ENCODE results near the gene PRKACB. TPM values are rescaled to one million over a fixed set of nuclear protein-coding genes. Genes with fewer than 3 reads are reported as not detected.
"Not testable (repeated sequence)": the region's sequence is repeated elsewhere in the genome, so short reads cannot be mapped to it uniquely, and the experiment has no call there.

PRKACB gene
- total RNA-seq, 1 experiment from 2014 or later: 12.8 TPM

DNA sequence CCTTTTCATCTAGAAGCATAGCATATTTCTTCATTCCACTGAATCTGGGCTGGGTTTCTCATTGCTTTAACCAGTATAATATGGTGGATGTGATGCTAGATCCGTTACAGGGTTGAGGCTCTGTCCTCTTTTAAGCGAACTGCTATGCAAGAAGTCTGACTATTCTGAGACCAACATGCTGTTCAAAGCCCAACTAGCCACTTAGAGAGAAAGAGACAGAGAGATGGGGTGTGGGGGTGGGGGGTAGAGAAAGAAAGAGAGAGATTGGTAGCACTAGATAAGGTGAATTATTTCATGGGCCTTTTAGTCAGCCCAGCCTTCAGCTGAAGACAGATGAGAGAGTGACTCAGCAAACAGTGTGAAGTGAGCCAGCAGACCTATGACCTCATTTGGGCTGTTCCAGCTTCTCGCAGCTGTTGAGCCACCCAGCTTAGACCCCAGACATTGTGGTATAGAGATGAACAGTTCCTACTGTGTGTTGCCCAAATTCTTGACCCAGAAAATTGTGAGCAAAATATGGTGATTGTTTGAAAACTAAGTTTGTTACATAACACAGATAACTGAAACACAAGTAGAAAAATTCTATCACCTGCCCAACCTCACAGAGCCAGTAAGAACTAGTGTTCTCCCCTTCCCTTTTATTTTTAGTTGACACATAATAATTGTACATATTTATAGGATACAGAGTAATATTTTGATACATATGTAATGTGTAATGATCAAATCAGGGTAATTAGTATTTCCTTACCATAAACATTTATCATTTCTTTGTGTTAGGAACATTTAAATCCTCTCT is 40.7 kb upstream of the PRKACB start:
- intact Hi-C loops (cut with micrococcal nuclease): no loop called here
- peak; percentile 77 for DNase-seq (ENCODE audit: unreplicated experiment)
- BruUV-seq (replicated peaks): no TSS peak
- TF ChIP-seq CTCF (IDR thresholded peaks at IDR 0.05; ENCODE audit: unreplicated experiment): no peak
- H3K27ac Mint-ChIP-seq (ENCODE audit: low read depth, unreplicated experiment): peak overlapping the region; percentile 69
- H3K4me3 Mint-ChIP-seq (ENCODE audit: unreplicated experiment): no peak overlapping the region
- H3K36me3 Mint-ChIP-seq (ENCODE audit: insufficient read depth, unreplicated experiment): no peaks in the 10 kb centered on the region
- ChIA-PET POLR2A (interaction anchor here (1.0 to 2.6 kb wide), 2 partner anchors 15 to 25 kb away, joined by 8 to 12 read pairs; no protein-coding TSS in a partner anchor), CTCF (interaction anchor here (0.7 to 1.4 kb wide), 2 partner anchors 19 to 172 kb away, joined by 3 read pairs; no protein-coding TSS in a partner anchor)
- peaks cover 27% of the 10 kb centered on the region for H3K4me1 Mint-ChIP-seq (ENCODE audit: insufficient read depth, unreplicated experiment)
- no peaks in the 10 kb centered on the region for H3K27me3 Mint-ChIP-seq (ENCODE audit: insufficient read depth, unreplicated experiment)
- H3K9me3 Mint-ChIP-seq (ENCODE audit: unreplicated experiment): no peaks in the 10 kb centered on the region

DNA sequence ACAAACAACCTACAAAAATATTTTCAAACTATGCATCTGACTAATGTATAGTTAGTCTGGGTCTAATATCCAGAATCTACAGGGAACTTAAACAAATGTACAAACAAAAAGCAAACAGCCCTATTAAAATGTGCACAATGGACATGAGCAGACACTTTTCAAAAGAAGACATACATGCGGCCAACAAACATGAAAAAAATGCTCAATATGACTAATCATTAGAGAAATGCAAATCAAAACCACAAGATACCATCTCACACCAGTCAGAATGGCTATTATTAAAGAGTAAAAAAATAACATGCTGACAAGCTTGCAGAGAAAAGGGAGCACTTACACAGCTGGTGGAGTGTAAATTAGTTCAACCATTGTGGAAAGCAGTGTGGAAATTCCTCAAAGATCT is 36.5 kb upstream of the PRKACB start:
- CTCF ChIA-PET: interaction anchor here (0.6 kb wide), 1 partner anchor 42 kb away, joined by 5 read pairs; no protein-coding TSS in a partner anchor
- H3K36me3 Mint-ChIP-seq (ENCODE audit: insufficient read depth, unreplicated experiment); H3K27ac Mint-ChIP-seq (ENCODE audit: low read depth, unreplicated experiment); H3K4me3 Mint-ChIP-seq (ENCODE audit: unreplicated experiment); H3K27me3 Mint-ChIP-seq (ENCODE audit: insufficient read depth, unreplicated experiment); intact Hi-C loops (cut with micrococcal nuclease); BruUV-seq (replicated peaks); H3K9me3 Mint-ChIP-seq (ENCODE audit: unreplicated experiment): not testable (repeated sequence)
- DNase-seq (ENCODE audit: unreplicated experiment): peak; percentile 33
- POLR2A ChIA-PET: interaction anchor here (0.7 to 0.8 kb wide), 2 partner anchors 17 to 29 kb away, joined by 3 read pairs; no protein-coding TSS in a partner anchor
- H3K4me1 Mint-ChIP-seq (ENCODE audit: insufficient read depth, unreplicated experiment): peaks cover 21% of the 10 kb centered on the region

- peaks cover 20% of the 10 kb centered on the region for H3K4me1 Mint-ChIP-seq (ENCODE audit: insufficient read depth, unreplicated experiment)
- no peak for TF ChIP-seq CTCF (IDR thresholded peaks at IDR 0.05; ENCODE audit: unreplicated experiment)
- intact Hi-C loops (cut with micrococcal nuclease): no loop called here
- no peaks in the 10 kb centered on the region for H3K27me3 Mint-ChIP-seq (ENCODE audit: insufficient read depth, unreplicated experiment)
- H3K9me3 Mint-ChIP-seq (ENCODE audit: unreplicated experiment): no peaks in the 10 kb centered on the region
- POLR2A ChIA-PET: interaction anchor here (0.7 to 0.8 kb wide), 2 partner anchors 17 to 29 kb away, joined by 3 read pairs; no protein-coding TSS in a partner anchor
- no peak overlapping the region for H3K27ac Mint-ChIP-seq (ENCODE audit: low read depth, unreplicated experiment)
- DNase-seq (ENCODE audit: unreplicated experiment): no peak
- H3K36me3 Mint-ChIP-seq (ENCODE audit: insufficient read depth, unreplicated experiment): no peaks in the 10 kb centered on the region
- CTCF ChIA-PET: interaction anchor here (0.6 kb wide), 1 partner anchor 42 kb away, joined by 5 read pairs; no protein-coding TSS in a partner anchor
- BruUV-seq (replicated peaks): no TSS peak
- no peak overlapping the region for H3K4me3 Mint-ChIP-seq (ENCODE audit: unreplicated experiment)
Observed at GRCh38 chr1:84107955-84108354, 36.1 kb upstream of the PRKACB start.

DNA sequence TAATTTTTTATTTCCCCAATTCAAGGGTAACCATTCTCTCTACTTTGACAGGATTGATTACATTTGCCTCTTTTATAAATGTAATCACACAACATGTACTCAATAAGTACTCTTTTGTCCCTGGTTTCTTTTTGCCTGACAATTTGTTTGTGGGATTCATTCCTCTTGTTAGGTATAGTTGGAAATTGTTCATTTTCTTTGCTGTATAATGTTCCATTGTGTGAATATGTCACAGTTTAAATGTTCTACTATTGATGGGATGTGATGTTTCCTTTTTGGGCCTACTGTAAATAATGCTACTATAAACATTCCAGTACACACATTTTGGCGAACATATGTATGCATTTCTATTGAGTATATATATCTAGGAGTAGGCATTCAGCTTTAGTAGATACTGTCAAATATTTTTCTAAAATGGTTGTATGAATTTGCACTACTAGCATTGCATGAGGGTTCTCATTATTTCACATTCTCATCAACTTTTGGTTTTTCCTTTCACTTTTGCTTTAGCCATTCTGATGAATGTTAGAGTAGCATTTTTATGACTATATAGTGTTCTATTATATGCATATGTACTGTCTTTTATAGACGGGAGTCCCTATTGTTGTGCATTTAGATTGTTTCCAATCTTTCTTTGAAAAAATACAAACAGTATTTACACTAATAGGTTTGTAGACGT is 35.0 kb upstream of the PRKACB start:
- DNase-seq (ENCODE audit: unreplicated experiment): no peak
- H3K27me3 Mint-ChIP-seq (ENCODE audit: insufficient read depth, unreplicated experiment): no peaks in the 10 kb centered on the region
- H3K4me1 Mint-ChIP-seq (ENCODE audit: insufficient read depth, unreplicated experiment): peaks cover 10% of the 10 kb centered on the region
- no peak for TF ChIP-seq CTCF (IDR thresholded peaks at IDR 0.05; ENCODE audit: unreplicated experiment)
- no peak overlapping the region for H3K27ac Mint-ChIP-seq (ENCODE audit: low read depth, unreplicated experiment)
- CTCF ChIA-PET: no interaction called here
- intact Hi-C loops (cut with micrococcal nuclease): no loop called here
- no TSS peak for BruUV-seq (replicated peaks)
- POLR2A ChIA-PET: no interaction called here
- no peaks in the 10 kb centered on the region for H3K9me3 Mint-ChIP-seq (ENCODE audit: unreplicated experiment)
- no peaks in the 10 kb centered on the region for H3K36me3 Mint-ChIP-seq (ENCODE audit: insufficient read depth, unreplicated experiment)
- H3K4me3 Mint-ChIP-seq (ENCODE audit: unreplicated experiment): no peak overlapping the region

All from MCF 10A (cell line).